ENCODE data around the gene DUSP28.

DUSP28 gene

GRCh38 chr2:240554767-240555493 is 5.2 kb upstream of the DUSP28 start:
- peaks cover 10% of the 10 kb centered on the region; the same call in 1 of the 2 replicates for H4K20me1 ChIP-seq (ENCODE audit: insufficient read depth, low read length)
- no peak overlapping the region for H3K4me3 ChIP-seq (ENCODE audit: low read length)
- peaks cover 52% of the 10 kb centered on the region for H3K79me2 ChIP-seq (ENCODE audit: low read length)

GRCh38 chr2:240555541-240556250 is 4.5 kb upstream of the DUSP28 start:
- TF ChIP-seq CTCF (IDR thresholded peaks at IDR 0.05; ENCODE audit: low read depth, low read length): no peak
- H2AFZ ChIP-seq (ENCODE audit: low read depth, low read length): no peak overlapping the region
- no peaks in the 10 kb centered on the region for H3K27me3 ChIP-seq (ENCODE audit: low read depth, low read length)
- no peak overlapping the region for H3K4me2 ChIP-seq (ENCODE audit: low read length)
- H3K4me3 ChIP-seq (ENCODE audit: low read length): no peak overlapping the region
- H4K20me1 ChIP-seq (ENCODE audit: insufficient read depth, low read length): peaks cover 10% of the 10 kb centered on the region; the same call in 1 of the 2 replicates
- H3K9me3 ChIP-seq (ENCODE audit: insufficient read depth, low read length): no peaks in the 10 kb centered on the region
- H3K79me2 ChIP-seq (ENCODE audit: low read length): peaks cover 59% of the 10 kb centered on the region
- H3K4me1 ChIP-seq (ENCODE audit: low read length): peaks cover 10% of the 10 kb centered on the region
- H3K27ac ChIP-seq (ENCODE audit: low read length): no peak overlapping the region
- H3K36me3 ChIP-seq (replicated peaks; ENCODE audit: low read depth, low read length): peaks cover 49% of the 10 kb centered on the region
- no peak overlapping the region for H3K9ac ChIP-seq (ENCODE audit: low read length)

More at GRCh38 chr2:240554767-240555493, 5.2 kb upstream of the DUSP28 start:
- Histone ChIP-seq H3K9me3 (ENCODE audit: insufficient read depth, low read length) (no peaks in the 10 kb centered on the region), H3K36me3 (replicated peaks; ENCODE audit: low read depth, low read length) (peaks cover 52% of the 10 kb centered on the region), H3K9ac (ENCODE audit: low read length) (no peak overlapping the region), H3K4me2 (ENCODE audit: low read length) (no peak overlapping the region), H2AFZ (ENCODE audit: low read depth, low read length) (no peak overlapping the region), H3K27me3 (ENCODE audit: low read depth, low read length) (no peaks in the 10 kb centered on the region), H3K4me1 (ENCODE audit: low read length) (peaks cover 10% of the 10 kb centered on the region), H3K27ac (ENCODE audit: low read length) (no peak overlapping the region)
- TF ChIP-seq EZH2phosphoT487 (IDR thresholded peaks at IDR 0.05; ENCODE audit: low read depth): no peak
- TF ChIP-seq CTCF (IDR thresholded peaks at IDR 0.05; ENCODE audit: low read depth, low read length): no peak

- H3K36me3 ChIP-seq (replicated peaks; ENCODE audit: low read depth, low read length): peaks cover 40% of the 10 kb centered on the region
- H3K9me3 ChIP-seq (ENCODE audit: insufficient read depth, low read length): no peaks in the 10 kb centered on the region
- H3K4me2 ChIP-seq (ENCODE audit: low read length): no peak overlapping the region
- H4K20me1 ChIP-seq (ENCODE audit: insufficient read depth, low read length): peaks cover 10% of the 10 kb centered on the region; the same call in 1 of the 2 replicates
- TF ChIP-seq EZH2phosphoT487 (IDR thresholded peaks at IDR 0.05; ENCODE audit: low read depth) (no peak), CTCF (IDR thresholded peaks at IDR 0.05; ENCODE audit: low read depth, low read length) (no peak)
- H3K4me1 ChIP-seq (ENCODE audit: low read length): peaks cover 10% of the 10 kb centered on the region
- no peaks in the 10 kb centered on the region for H3K27me3 ChIP-seq (ENCODE audit: low read depth, low read length)
- no peak overlapping the region for H3K27ac ChIP-seq (ENCODE audit: low read length)
- H3K9ac ChIP-seq (ENCODE audit: low read length): no peak overlapping the region
- peaks cover 59% of the 10 kb centered on the region for H3K79me2 ChIP-seq (ENCODE audit: low read length)
- H2AFZ ChIP-seq (ENCODE audit: low read depth, low read length): no peak overlapping the region
- H3K4me3 ChIP-seq (ENCODE audit: low read length): no peak overlapping the region
These were observed 3.5 kb upstream of the DUSP28 start for GRCh38 chr2:240556553-240557100.

- Histone ChIP-seq H3K4me1 (ENCODE audit: low read length) (peaks cover 16% of the 10 kb centered on the region), H3K27me3 (ENCODE audit: low read depth, low read length) (no peaks in the 10 kb centered on the region), H4K20me1 (ENCODE audit: insufficient read depth, low read length) (peaks cover 10% of the 10 kb centered on the region; the same call in 1 of the 2 replicates), H3K27ac (ENCODE audit: low read length) (no peak overlapping the region), H3K36me3 (replicated peaks; ENCODE audit: low read depth, low read length) (peaks cover 34% of the 10 kb centered on the region), H3K4me3 (ENCODE audit: low read length) (no peak overlapping the region), H3K4me2 (ENCODE audit: low read length) (no peak overlapping the region), H3K79me2 (ENCODE audit: low read length) (peaks cover 59% of the 10 kb centered on the region), H2AFZ (ENCODE audit: low read depth, low read length) (no peak overlapping the region), H3K9ac (ENCODE audit: low read length) (no peak overlapping the region), H3K9me3 (ENCODE audit: insufficient read depth, low read length) (no peaks in the 10 kb centered on the region)
- TF ChIP-seq EZH2phosphoT487 (IDR thresholded peaks at IDR 0.05; ENCODE audit: low read depth) (no peak), CTCF (IDR thresholded peaks at IDR 0.05; ENCODE audit: low read depth, low read length) (no peak)
These were observed 2.9 kb upstream of the DUSP28 start for GRCh38 chr2:240557101-240557751.

Data from OCI-LY3 (cell line).